Endodermal cell (in vitro differentiated cells): ENCODE measurements around the gene RIPOR2. TPM values are rescaled to one million over a fixed set of nuclear protein-coding genes. Genes with fewer than 3 reads are reported as not detected.

Source experiments
- DNase-seq: peaks from one replicate; pipeline ENCODE4 v3.0.0-alpha.2; 2017
- H3K27ac ChIP-seq: 2 replicates; pipeline ENCODE4 v1.5.1; 2013; ENCODE audit warnings: mild to moderate bottlenecking, low read depth, low read length, moderate library complexity
- H3K27me3 ChIP-seq: 2 replicates; pipeline ENCODE4 v1.6.1; 2013; ENCODE audit warnings: mild to moderate bottlenecking, low read length, moderate library complexity; ENCODE audit not compliant: insufficient read depth, control insufficient read depth, poor library complexity, severe bottlenecking
- H3K36me3 ChIP-seq: 2 replicates; pipeline ENCODE4 v1.7.0; 2013; ENCODE audit warnings: mild to moderate bottlenecking, low read length, moderate library complexity; ENCODE audit not compliant: control insufficient read depth, insufficient read depth
- H3K4me1 ChIP-seq: one replicate; pipeline ENCODE4 v1.7.0; 2013; ENCODE audit warnings: low read length; ENCODE audit not compliant: control insufficient read depth, insufficient read depth
- H3K4me3 ChIP-seq: 2 replicates; pipeline ENCODE4 v1.5.1; 2013; ENCODE audit warnings: mild to moderate bottlenecking, low read length, moderate library complexity
- H3K9ac ChIP-seq: 2 replicates; pipeline ENCODE4 v1.6.1; 2013; ENCODE audit warnings: mild to moderate bottlenecking, low read length, moderate library complexity; ENCODE audit not compliant: poor library complexity, severe bottlenecking; ENCODE audit errors: extremely low read depth
- H3K9me3 ChIP-seq: 2 replicates; pipeline ENCODE4 v1.6.1; 2013; ENCODE audit warnings: mild to moderate bottlenecking, low read length, moderate library complexity; ENCODE audit not compliant: control insufficient read depth
- H3K27ac Mint-ChIP-seq: 2 replicates; pipeline ENCODE4 v1.8.0; 2020; ENCODE audit warnings: mixed read lengths
- H3K27me3 Mint-ChIP-seq: 2 replicates; pipeline ENCODE4 v1.8.0; 2021; ENCODE audit warnings: mild to moderate bottlenecking, mixed read lengths; ENCODE audit not compliant: insufficient read depth
- H3K36me3 Mint-ChIP-seq: 2 replicates; pipeline ENCODE4 v1.8.0; 2020; ENCODE audit warnings: low read depth, mixed read lengths
- H3K4me1 Mint-ChIP-seq: 2 replicates; pipeline ENCODE4 v1.8.0; 2020; ENCODE audit warnings: mixed read lengths
- H3K4me3 Mint-ChIP-seq: 2 replicates; pipeline ENCODE4 v1.8.0; 2020; ENCODE audit warnings: mild to moderate bottlenecking, moderate library complexity, mixed read lengths
- H3K9me3 Mint-ChIP-seq: 2 replicates; pipeline ENCODE4 v1.8.0; 2020; ENCODE audit warnings: mild to moderate bottlenecking, mixed read lengths
- CTCF ChIP-seq: fragments of 200-600 bp; sonication (generic); conservative IDR thresholded peaks from 2 replicates; pipeline ENCODE4 v1.5.0; 2021; ENCODE audit warnings: antibody characterized with exemption, mild to moderate bottlenecking
- WGBS, 2 experiments: methylation state at CpG; one replicate each; pipeline versions ENCODE4 v1.1.5 to v1.1.7; 2013; ENCODE audit warnings: missing lambda C conversion rate in 2 of 2, mixed read lengths in 1 of 2; ENCODE audit not compliant: insufficient coverage in 1 of 2, insufficient read length in 1 of 2; 5-methylcytosine and 5-hydroxymethylcytosine counted together
- total RNA-seq, 2 donors: library from RNA; stranded (reverse); fragmentation: NEBNext Ultra II Directional in 1 of 2; extraction: Animal tissue kit (Norgen Biotek cat#: 25700) in 1 of 2; gene quantifications; 2 replicates in 1 of 2; 3 replicates in 1 of 2; pipeline ENCODE4 v1.2.1, GENCODE V29; 2021

Gene RIPOR2
- total RNA-seq, 2 donors from 2014 or later, result 9.3 to 10.4 TPM

- Mint-ChIP-seq H3K36me3 (peaks cover 42% of the 10 kb centered on the region), H3K27ac (no peak overlapping the region)
Observed at GRCh38 chr6:24778878-24779277, 156.9 kb downstream of the RIPOR2 start.

DNA sequence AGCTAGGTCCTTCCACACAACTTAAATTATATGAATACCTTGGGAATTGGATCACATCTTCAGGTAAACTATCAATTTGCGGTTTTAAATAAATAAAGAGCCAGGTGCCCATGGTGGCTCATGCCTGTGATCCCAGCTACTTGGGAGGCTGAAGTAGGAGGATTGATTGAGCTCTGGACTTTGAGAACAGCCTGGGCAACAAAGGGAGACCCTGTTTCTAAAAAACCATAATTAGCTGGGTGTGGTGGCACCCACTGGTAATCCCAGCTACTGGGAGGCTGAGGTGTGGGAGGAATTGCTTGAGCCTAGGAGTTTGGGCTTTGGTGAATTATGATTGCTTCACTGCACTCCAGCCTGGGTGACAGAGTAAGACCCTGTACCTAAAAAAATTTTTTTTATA, 157.6 kb downstream of the RIPOR2 start:
- peaks cover 10% of the 10 kb centered on the region for H3K4me1 Mint-ChIP-seq
- no peaks in the 10 kb centered on the region for H3K4me1 ChIP-seq
- H3K27me3 Mint-ChIP-seq, result no peaks in the 10 kb centered on the region
- 86 to 95% methylated on average over 1 of the region's 1 CpG for WGBS, 2 experiments
- H3K4me3 Mint-ChIP-seq, result no peak overlapping the region
- no peaks in the 10 kb centered on the region for H3K9me3 ChIP-seq
- no peak overlapping the region for H3K27ac Mint-ChIP-seq
- no peak for TF ChIP-seq CTCF
- H3K27me3 ChIP-seq, result no peaks in the 10 kb centered on the region
- no peaks in the 10 kb centered on the region for H3K9me3 Mint-ChIP-seq
- H3K4me3 ChIP-seq, result peak overlapping the region; percentile 92
- peaks cover 39% of the 10 kb centered on the region for H3K36me3 Mint-ChIP-seq
- no peak overlapping the region for H3K9ac ChIP-seq
- H3K27ac ChIP-seq, result no peak overlapping the region
- DNase-seq, result no peak
- peaks cover 44% of the 10 kb centered on the region for H3K36me3 ChIP-seq

More at GRCh38 chr6:24778878-24779277, 156.9 kb downstream of the RIPOR2 start:
- peaks cover 48% of the 10 kb centered on the region for H3K36me3 ChIP-seq
- H3K27ac ChIP-seq, result no peak overlapping the region
- no peaks in the 10 kb centered on the region for H3K27me3 ChIP-seq
- H3K9ac ChIP-seq, result no peak overlapping the region
- TF ChIP-seq CTCF, result no peak
- Mint-ChIP-seq H3K27me3 (no peaks in the 10 kb centered on the region), H3K4me3 (no peak overlapping the region), H3K4me1 (peaks cover 10% of the 10 kb centered on the region), H3K9me3 (no peaks in the 10 kb centered on the region)
- H3K4me3 ChIP-seq, result no peak overlapping the region
- DNase-seq, result no peak
- no peaks in the 10 kb centered on the region for H3K4me1 ChIP-seq
- H3K9me3 ChIP-seq, result no peaks in the 10 kb centered on the region

GRCh38 chr6:24777227-24777626, 158.5 kb downstream of the RIPOR2 start:
- no peaks in the 10 kb centered on the region for H3K27me3 Mint-ChIP-seq
- H3K27ac Mint-ChIP-seq, result no peak overlapping the region
- peaks cover 10% of the 10 kb centered on the region for H3K4me1 Mint-ChIP-seq
- no peak overlapping the region for H3K9ac ChIP-seq
- no peaks in the 10 kb centered on the region for H3K9me3 ChIP-seq
- no peaks in the 10 kb centered on the region for H3K4me1 ChIP-seq
- H3K4me3 Mint-ChIP-seq, result no peak overlapping the region
- H3K36me3 Mint-ChIP-seq, result peaks cover 32% of the 10 kb centered on the region
- H3K9me3 Mint-ChIP-seq, result no peaks in the 10 kb centered on the region
- WGBS, 2 experiments, result 100% methylated on average over 1 of the region's 1 CpG; no CpG with 5 or more reads in 1 of the 2 experiments
- peaks cover 35% of the 10 kb centered on the region for H3K36me3 ChIP-seq
- peak overlapping the region; percentile 92 for H3K4me3 ChIP-seq
- DNase-seq, result no peak
- TF ChIP-seq CTCF, result no peak
- H3K27me3 ChIP-seq, result no peaks in the 10 kb centered on the region
- no peak overlapping the region for H3K27ac ChIP-seq
